HCEC 1CT (cell line): ENCODE data around the gene LHX4.
"Not testable (repeated sequence)": the region's sequence is repeated elsewhere in the genome, so short reads cannot be mapped to it uniquely, and the experiment has no call there.

Experiments used
- DNase-seq: peaks from one replicate; pipeline ENCODE4 v3.0.0-alpha.2; 2017

LHX4 gene

DNA sequence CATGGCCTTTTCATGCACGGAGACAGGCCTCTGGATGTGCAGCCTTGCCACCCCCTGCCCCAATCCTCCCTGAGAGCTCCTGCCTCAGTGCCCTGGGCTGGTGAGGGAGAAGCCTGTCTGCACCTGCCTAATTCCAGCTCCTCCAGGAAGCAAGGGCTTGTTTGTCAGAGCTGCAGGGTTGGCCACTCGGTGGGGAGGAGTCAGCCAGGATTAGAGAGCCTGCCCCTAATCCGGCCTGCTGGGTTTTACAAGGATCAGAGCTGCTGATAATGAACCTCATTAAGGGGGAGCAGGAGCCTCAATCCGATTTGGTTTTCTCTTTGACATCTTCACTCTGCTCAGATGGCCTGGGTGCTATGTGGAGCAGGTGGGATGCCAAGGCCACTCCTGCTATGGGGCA, 31.9 kb upstream of the LHX4 start:
- no peak for DNase-seq

GRCh38 chr1:180198611-180199010, 31.5 kb upstream of the LHX4 start:
- DNase-seq = no peak

DNA sequence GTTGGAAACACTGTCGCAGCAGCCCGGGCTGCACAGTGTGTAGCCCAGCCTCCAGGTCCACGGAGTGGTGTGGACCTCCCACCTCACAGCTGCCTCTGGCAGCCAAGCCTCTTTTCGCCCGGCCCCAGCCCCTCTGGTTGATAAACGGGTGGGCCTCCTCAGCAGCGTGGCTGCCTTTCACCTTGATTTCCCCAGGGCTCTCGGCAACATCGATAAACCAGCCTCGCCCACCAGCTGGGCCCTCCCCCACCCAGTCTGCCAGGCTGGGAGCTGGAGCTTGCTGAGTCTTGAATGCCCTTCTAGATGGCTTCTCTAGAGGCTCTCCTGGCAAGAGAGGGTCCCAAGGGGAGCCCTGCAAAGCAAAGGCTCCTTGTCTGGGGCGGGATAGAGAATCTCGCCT, 31.0 kb upstream of the LHX4 start:
- DNase-seq = no peak

DNA sequence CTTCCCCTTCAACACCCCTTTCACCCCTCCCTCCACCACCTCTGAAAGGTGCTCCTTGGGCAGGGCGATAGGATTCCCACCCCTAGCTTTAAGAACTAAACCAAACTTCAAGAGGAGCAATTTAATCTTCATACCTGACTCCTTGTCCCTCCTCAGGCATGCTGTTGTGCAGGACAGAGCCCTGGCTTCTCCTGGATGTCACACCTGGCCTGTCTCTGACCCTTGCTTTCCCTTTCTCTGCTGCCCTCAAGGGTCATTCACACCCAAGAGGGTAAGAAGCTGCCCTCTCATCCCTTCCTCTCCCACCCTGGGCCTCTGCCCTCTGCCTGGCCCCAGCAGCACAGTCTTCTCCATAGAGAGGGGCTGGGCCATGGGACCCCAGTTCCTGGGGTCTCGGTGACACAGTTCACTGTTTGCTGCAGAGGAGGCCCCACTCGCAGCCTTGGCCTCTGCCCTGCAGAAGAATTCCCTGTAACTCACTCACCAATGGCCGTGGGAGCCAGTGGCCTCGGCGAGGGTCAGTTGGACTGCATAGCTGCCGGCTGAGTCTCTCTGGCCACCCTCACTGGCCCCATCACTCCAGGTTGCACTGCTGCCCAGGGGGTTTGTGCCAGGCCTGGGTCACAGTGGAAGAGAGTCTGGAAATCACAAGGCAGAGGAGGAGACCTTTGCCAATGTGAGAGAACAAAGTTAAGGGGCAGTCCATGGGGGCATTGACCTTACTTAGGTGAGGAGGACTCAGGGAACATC, 28.4 kb upstream of the LHX4 start:
- DNase-seq = no peak

- DNase-seq = not testable (repeated sequence)
Measured at GRCh38 chr1:180202588-180202987, 27.5 kb upstream of the LHX4 start.

DNA sequence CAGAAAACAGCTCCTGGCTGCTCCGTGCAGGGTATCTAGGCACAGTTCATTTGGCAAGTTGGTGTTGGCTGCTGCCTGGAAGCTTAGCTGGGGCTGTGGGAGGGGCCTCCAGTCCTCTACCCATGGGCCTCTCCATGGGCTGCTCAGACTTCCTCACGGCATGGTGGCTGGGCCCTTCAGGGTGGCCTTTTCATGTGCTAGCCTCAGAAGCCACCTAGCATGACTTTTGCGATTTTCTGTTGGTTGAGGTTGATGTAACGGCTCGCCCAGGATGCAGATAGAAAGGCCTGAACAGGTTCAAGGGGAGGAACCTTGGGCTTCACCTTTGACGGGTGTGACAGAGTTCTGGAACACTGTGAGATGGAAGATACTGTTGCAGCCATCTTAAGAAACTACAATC, 25.8 kb upstream of the LHX4 start:
- no peak for DNase-seq

GRCh38 chr1:180206581-180206980, 23.5 kb upstream of the LHX4 start:
- DNase-seq = no peak

DNA sequence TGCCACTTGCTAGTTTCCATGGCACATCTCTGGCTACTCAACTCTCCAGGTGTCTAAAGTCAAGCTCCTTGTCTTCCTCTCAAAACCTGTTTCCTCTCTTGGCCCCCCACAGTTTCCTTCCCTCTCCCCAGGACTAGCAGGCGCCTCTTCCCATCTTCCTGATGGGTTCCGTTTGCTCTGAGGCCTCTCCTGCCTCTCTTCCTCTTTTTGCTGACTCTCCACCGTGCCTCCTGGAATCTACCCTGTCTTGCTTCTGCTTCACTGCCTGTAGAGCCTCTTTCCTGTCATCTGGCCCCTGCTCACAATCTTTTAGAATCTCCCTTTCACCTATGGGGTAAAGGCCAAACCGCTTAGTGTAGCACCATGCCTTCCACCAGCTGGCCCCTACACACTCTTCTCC, 21.8 kb upstream of the LHX4 start:
- no peak for DNase-seq

DNA sequence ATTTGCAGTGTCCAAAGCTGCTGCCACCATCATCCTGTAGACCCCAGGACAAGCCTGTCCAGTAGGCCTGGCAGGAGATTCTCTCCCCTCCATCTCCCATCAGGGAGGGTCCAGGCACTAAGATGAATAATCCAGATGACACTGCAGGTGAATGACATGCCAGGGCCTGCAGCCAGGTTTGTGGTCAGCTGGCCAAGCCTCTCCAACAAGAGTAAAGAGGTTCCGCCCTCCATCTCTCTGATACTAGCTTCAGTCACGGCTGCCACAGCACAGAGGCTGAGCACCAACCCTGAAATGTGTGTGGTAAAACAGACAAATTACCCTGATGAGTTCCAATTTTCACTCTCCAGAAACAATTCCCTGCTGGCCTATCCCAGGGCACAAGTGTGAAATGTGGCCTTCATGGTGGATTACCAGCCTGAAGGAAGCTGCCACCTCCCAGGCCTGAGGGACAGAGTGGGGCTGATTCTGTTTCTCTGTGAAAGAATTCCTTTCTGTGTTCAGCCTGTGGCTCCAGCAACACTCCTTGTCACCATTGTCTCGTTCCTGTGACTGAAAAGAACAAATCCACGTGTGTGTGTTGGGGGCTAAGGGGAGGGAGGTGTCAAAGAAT, 19.9 kb upstream of the LHX4 start:
- no peak for DNase-seq

- DNase-seq = no peak
Measured at GRCh38 chr1:180211156-180211859, 18.8 kb upstream of the LHX4 start.

- no peak for DNase-seq
Measured at GRCh38 chr1:180211860-180212229, 18.2 kb upstream of the LHX4 start.

- DNase-seq = no peak
Measured at GRCh38 chr1:180213401-180214170, 16.5 kb upstream of the LHX4 start.

GRCh38 chr1:180215856-180216625, 14.0 kb upstream of the LHX4 start:
- DNase-seq = no peak

- DNase-seq = no peak
Measured at GRCh38 chr1:180217006-180217405, 13.1 kb upstream of the LHX4 start.

- no peak for DNase-seq
Measured at GRCh38 chr1:180218806-180219765, 11.0 kb upstream of the LHX4 start.

DNA sequence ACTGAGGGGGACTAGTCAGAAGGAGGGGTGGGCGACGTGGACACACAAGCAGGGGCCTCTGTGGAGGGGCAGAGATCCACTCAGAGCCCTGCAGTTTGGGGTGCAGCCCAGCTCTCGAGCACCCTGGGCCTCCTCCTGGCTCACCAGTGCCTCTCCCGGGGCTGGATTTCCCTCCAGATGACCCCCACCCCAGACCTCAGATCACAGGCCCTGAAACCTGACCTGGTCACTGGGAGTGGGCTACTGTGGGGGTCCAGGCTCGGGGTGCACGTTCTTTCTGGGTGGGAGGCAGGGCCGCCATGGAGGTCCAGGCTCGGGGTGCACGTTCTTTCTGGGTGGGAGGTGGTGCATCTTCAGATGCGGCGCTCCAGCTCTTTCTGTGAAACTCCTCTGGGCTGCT, 10.3 kb upstream of the LHX4 start:
- no peak for DNase-seq

GRCh38 chr1:180221462-180221861, 8.6 kb upstream of the LHX4 start:
- peak; percentile 11 for DNase-seq

DNA sequence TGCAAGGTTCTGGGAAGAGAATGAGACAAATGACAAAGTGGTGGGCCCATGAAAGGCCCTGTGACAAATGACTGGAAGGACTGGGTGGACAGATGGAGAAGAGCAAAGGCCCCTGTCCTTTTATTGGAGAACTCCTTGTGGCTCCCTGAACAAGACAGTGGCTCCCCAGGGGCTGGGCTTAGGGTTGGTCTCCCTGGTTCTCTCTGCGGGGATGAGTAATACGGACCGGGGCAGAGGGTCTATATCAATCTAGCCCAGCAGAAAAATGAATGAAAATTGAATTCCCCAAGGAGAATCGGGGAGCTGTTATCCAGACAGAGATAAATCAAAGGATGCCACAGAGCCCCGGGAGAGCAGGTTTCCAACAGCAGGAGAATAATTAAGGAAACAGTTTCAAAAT, 5.2 kb upstream of the LHX4 start:
- no peak for DNase-seq

DNA sequence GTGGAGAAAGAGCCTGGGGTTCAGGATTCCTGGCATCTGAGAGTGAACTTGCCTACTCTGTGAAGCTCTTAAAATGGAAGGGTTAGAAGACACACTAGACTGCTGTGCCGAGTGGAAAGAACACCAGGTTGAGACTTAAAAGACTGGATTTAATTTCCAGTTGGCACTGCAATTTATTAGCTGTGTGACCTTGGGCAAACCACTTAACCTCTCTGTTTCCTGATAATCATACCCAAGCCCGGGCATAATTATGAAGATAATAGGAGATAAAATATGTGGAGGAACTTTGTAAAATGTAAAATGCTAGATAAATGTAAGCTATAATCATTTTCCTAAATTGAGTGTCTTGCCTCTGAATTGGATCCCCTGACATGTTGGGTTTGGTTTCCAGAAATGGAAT, 4.7 kb upstream of the LHX4 start:
- no peak for DNase-seq

- DNase-seq = no peak
Measured at GRCh38 chr1:180227861-180228647, 2.0 kb upstream of the LHX4 start.
